K562 (cell line): ENCODE data around the gene SVEP1. TPM values are rescaled to one million over a fixed set of nuclear protein-coding genes. Genes with fewer than 3 reads are reported as not detected.

Experiments
- CBFB ChIP-seq: sonication (generic); formaldehyde crosslinking; IDR thresholded peaks from 2 replicates; pipeline ENCODE4 v1.4.0; 2020; ENCODE audit warnings: mild to moderate bottlenecking, missing genetic modification reagents
- CHD1 ChIP-seq: fragments of 200-600 bp; sonication (generic); IDR thresholded peaks from one replicate; pipeline ENCODE4 v1.6.1; 2012; ENCODE audit warnings: mild to moderate bottlenecking, moderate library complexity, low read length, inconsistent platforms
- CREBBP ChIP-seq: IDR thresholded peaks from one replicate; pipeline ENCODE4 v1.6.1; 2012; ENCODE audit warnings: low read depth, mild to moderate bottlenecking, control low read depth, inconsistent platforms, low read length
- FOXK2 ChIP-seq, 2 experiments: fragments of 450-650 bp; IDR thresholded peaks in 1 of 2; conservative IDR thresholded peaks in 1 of 2; 2 replicates each; pipeline ENCODE4 v1.6.1; 2016; ENCODE audit warnings: low read depth in 2 of 2, mild to moderate bottlenecking in 1 of 2
- GATA2 ChIP-seq: sonication (generic); formaldehyde crosslinking; IDR thresholded peaks from 2 replicates; pipeline ENCODE4 v1.4.0; 2020; ENCODE audit warnings: mild to moderate bottlenecking, missing genetic modification reagents
- HCFC1 ChIP-seq: IDR thresholded peaks from 2 replicates; pipeline ENCODE4 v1.6.1; 2012; ENCODE audit warnings: low read depth, low read length, improper control_type of control experiment
- KAT8 ChIP-seq: fragments of 450-650 bp; IDR thresholded peaks from 2 replicates; pipeline ENCODE4 v1.6.1; 2016; ENCODE audit warnings: low read depth, mild to moderate bottlenecking
- KDM5B ChIP-seq: fragments of 200-600 bp; sonication (generic); IDR thresholded peaks from 2 replicates; pipeline ENCODE4 v1.6.1; 2012; ENCODE audit warnings: low read depth, mild to moderate bottlenecking, moderate library complexity, low read length, control low read depth, inconsistent platforms; ENCODE audit not compliant: insufficient replicate concordance
- KLF10 ChIP-seq: fragments of 250-450 bp; sonication (Bioruptor Pico); IDR thresholded peaks from 2 replicates; pipeline ENCODE4 v1.6.1; 2021; ENCODE audit warnings: matching md5 sums
- NONO ChIP-seq, 2 experiments: fragments of 200-400 bp in 1 of 2; fragments of 450-650 bp in 1 of 2; formaldehyde crosslinking in 1 of 2; IDR thresholded peaks; 2 replicates each; pipeline ENCODE4 v1.6.1; 2017; ENCODE audit warnings: low read depth in 2 of 2, mild to moderate bottlenecking in 2 of 2, moderate library complexity in 2 of 2, low read length in 1 of 2
- NR2F6 ChIP-seq: fragments of 450-650 bp; formaldehyde crosslinking; IDR thresholded peaks from 2 replicates; pipeline ENCODE4 v1.4.0; 2020; ENCODE audit warnings: mild to moderate bottlenecking
- POLR3G ChIP-seq: IDR thresholded peaks from 2 replicates; pipeline ENCODE4 v1.6.1; 2011; ENCODE audit not compliant: insufficient read length, insufficient replicate concordance; ENCODE audit errors: extremely low read depth
- RAD21 ChIP-seq, 2 experiments: fragments of 250-450 bp in 1 of 2; fragments of 450-650 bp in 1 of 2; sonication (Bioruptor Pico) in 1 of 2; formaldehyde crosslinking in 1 of 2; IDR thresholded peaks in 1 of 2; conservative IDR thresholded peaks in 1 of 2; 2 replicates each; pipeline versions ENCODE4 v1.4.0 to v1.8.0; 2020 to 2022; ENCODE audit warnings: mild to moderate bottlenecking in 2 of 2, moderate library complexity in 1 of 2
- RBM15 ChIP-seq: fragments of 200-400 bp; formaldehyde crosslinking; IDR thresholded peaks from 2 replicates; pipeline ENCODE4 v1.6.1; 2018; ENCODE audit warnings: mild to moderate bottlenecking, low read length, moderate library complexity; ENCODE audit not compliant: insufficient read depth
- RBM17 ChIP-seq: fragments of 200-400 bp; formaldehyde crosslinking; IDR thresholded peaks from 2 replicates; pipeline ENCODE4 v1.6.1; 2017; ENCODE audit warnings: low read depth, mild to moderate bottlenecking, low read length, borderline replicate concordance
- SAFB ChIP-seq: fragments of 200-400 bp; formaldehyde crosslinking; IDR thresholded peaks from 2 replicates; pipeline ENCODE4 v1.6.1; 2017; ENCODE audit warnings: low read depth, low read length, borderline replicate concordance
- TCF7 ChIP-seq: sonication (generic); IDR thresholded peaks from 2 replicates; pipeline ENCODE4 v1.6.1; 2016; ENCODE audit warnings: antibody characterized with exemption, borderline replicate concordance
- TCF7L2 ChIP-seq: fragments of 150-350 bp; IDR thresholded peaks from 2 replicates; pipeline ENCODE4 v1.6.1; 2016; ENCODE audit warnings: low read depth, mild to moderate bottlenecking, low read length, moderate library complexity
- TEAD2 ChIP-seq: fragments of 450-650 bp; IDR thresholded peaks from 2 replicates; pipeline ENCODE4 v1.6.1; 2016; ENCODE audit warnings: missing genetic modification characterization, control low read depth, missing compliant biosample characterization
- USF2 ChIP-seq: sonication (generic); formaldehyde crosslinking; IDR thresholded peaks from 2 replicates; pipeline ENCODE4 v1.5.0; 2020; ENCODE audit warnings: missing genetic modification reagents
- XRCC3 ChIP-seq: fragments of 450-650 bp; IDR thresholded peaks from 2 replicates; pipeline ENCODE4 v1.6.1; 2017; ENCODE audit warnings: mild to moderate bottlenecking, moderate library complexity
- ZNF12 ChIP-seq: sonication (generic); formaldehyde crosslinking; IDR thresholded peaks from 2 replicates; pipeline ENCODE4 v1.4.0; 2020; ENCODE audit warnings: mild to moderate bottlenecking, missing genetic modification reagents
- ZNF121 ChIP-seq: sonication (generic); formaldehyde crosslinking; conservative IDR thresholded peaks from 2 replicates; pipeline ENCODE4 v1.8.0; 2022; ENCODE audit warnings: missing genetic modification reagents
- polyA plus RNA-seq, 8 experiments: library from polyadenylated mRNA; depleted of rRNA in 4 of 8; stranded (reverse) in 5 of 8; unstranded in 3 of 8; fragments of >200 nt; fragmentation: Nextera tagmentation in 2 of 8; fragmentation: Illumina TruSeq in 1 of 8; extraction: Ambion mirVana in 2 of 8; extraction: Trizol in 1 of 8; gene quantifications; 2 replicates each; pipeline versions ENCODE4 v1.2.1 to v1.2.3, GENCODE V29; 2011 to 2014; ENCODE audit warnings: inconsistent platforms in 1 of 8, missing spikeins in 1 of 8
- total RNA-seq, 7 experiments: library from RNA; depleted of rRNA in 6 of 7; stranded (reverse); fragments of >200 nt in 6 of 7; fragmentation: Illumina TruSeq in 2 of 7; extraction: Trizol in 2 of 7; gene quantifications; 2 replicates each; pipeline versions ENCODE4 v1.2.1 to v1.2.3, GENCODE V29; 2011 to 2021; ENCODE audit warnings: low replicate concordance in 1 of 7
- TF ChIP-seq, protein P1 (sequence below): fragments of 450-650 bp; IDR thresholded peaks from 2 replicates; pipeline ENCODE4 v1.6.1; 2018; ENCODE audit not compliant: partially characterized antibody
- TF ChIP-seq, protein P2 (sequence below): IDR thresholded peaks from 2 replicates; pipeline ENCODE4 v1.6.1; 2011; ENCODE audit not compliant: insufficient read length; ENCODE audit errors: extremely low read depth

The SVEP1 gene
- total and polyA plus RNA-seq, 9 of the 15 experiments (the other 6 are each of a cell fraction or from before 2014, with no cell fraction given): 0.20 to 0.84 (median 0.43) TPM

DNA sequence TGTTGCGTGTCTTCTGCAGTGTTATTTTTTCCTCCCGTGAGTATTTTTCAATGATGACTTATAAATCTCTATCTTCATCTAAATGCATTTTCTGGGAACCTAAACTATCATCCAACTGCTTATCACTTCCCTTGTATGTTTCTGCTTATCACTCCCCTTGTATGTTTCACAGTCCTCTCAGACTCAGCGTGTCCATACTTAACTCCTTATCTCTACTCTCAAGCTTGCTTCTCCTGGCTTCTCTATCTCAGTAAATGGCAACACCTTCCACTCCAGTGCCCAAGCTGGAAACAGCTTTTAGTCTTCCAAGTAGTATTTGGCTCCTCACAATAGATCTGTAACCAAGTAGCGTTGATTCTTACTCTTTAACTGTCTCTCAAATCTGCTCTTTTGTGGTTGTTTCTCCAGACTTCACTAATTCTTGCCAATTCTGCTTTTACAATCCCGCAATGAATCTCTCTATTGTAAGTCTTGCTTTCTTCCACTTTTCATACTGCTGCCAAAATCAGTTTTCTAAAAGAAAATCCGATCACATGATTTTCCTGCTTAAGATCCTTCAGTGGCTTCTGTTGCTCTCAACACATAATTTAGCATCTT is 208.0 kb downstream of the SVEP1 start (continued):
- TF ChIP-seq SAFB (no peak), KDM5B (no peak), KLF10 (CRISPR knock-in tag) (0 out of 2 replicates have a peak, but pooled peaks have one; percentile 26), TCF7L2 (no peak), ZNF121 (CRISPR knock-in tag) (no peak), RBM15 (no peak), GATA2 (CRISPR knock-in tag) (peak; percentile 98), TEAD2 (tag) (no peak), HCFC1 (no peak), USF2 (no peak), FOXK2 (conservative IDR thresholded peaks at IDR 0.05 in 1 of 2, IDR thresholded peaks at IDR 0.05 in 1 of 2; ENCODE audit: low read depth in 2 of 2) (peak; percentile 91 to 93), XRCC3 (no peak), CBFB (no peak), ZNF12 (CRISPR knock-in tag) (no peak), CREBBP (no peak), RBM17 (no peak), NR2F6 (CRISPR knock-in tag) (no peak), NONO (IDR thresholded peaks at IDR 0.05; ENCODE audit: low read depth in 2 of 2, low read length in 1 of 2) (peak in 1 of 2 experiments; percentile 88; a peak in 2 of 4 replicates), POLR3G (no peak), CHD1 (no peak), KAT8 (no peak), RAD21 (CRISPR knock-in tag; conservative IDR thresholded peaks at IDR 0.05 in 1 of 2, IDR thresholded peaks at IDR 0.05 in 1 of 2) (no peak; a peak in 1 of 4 replicates), TCF7 (no peak)
- TF ChIP-seq, protein P1, sequence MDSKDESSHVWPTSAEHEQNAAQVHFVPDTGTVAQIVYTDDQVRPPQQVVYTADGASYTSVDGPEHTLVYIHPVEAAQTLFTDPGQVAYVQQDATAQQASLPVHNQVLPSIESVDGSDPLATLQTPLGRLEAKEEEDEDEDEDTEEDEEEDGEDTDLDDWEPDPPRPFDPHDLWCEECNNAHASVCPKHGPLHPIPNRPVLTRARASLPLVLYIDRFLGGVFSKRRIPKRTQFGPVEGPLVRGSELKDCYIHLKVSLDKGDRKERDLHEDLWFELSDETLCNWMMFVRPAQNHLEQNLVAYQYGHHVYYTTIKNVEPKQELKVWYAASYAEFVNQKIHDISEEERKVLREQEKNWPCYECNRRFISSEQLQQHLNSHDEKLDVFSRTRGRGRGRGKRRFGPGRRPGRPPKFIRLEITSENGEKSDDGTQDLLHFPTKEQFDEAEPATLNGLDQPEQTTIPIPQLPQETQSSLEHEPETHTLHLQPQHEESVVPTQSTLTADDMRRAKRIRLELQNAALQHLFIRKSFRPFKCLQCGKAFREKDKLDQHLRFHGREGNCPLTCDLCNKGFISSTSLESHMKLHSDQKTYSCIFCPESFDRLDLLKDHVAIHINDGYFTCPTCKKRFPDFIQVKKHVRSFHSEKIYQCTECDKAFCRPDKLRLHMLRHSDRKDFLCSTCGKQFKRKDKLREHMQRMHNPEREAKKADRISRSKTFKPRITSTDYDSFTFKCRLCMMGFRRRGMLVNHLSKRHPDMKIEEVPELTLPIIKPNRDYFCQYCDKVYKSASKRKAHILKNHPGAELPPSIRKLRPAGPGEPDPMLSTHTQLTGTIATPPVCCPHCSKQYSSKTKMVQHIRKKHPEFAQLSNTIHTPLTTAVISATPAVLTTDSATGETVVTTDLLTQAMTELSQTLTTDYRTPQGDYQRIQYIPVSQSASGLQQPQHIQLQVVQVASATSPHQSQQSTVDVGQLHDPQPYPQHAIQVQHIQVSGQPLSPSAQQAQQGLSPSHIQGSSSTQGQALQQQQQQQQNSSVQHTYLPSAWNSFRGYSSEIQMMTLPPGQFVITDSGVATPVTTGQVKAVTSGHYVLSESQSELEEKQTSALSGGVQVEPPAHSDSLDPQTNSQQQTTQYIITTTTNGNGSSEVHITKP: peak; percentile 53
- TF ChIP-seq, protein P2, sequence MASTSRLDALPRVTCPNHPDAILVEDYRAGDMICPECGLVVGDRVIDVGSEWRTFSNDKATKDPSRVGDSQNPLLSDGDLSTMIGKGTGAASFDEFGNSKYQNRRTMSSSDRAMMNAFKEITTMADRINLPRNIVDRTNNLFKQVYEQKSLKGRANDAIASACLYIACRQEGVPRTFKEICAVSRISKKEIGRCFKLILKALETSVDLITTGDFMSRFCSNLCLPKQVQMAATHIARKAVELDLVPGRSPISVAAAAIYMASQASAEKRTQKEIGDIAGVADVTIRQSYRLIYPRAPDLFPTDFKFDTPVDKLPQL: no peak
